AG04449 (cell line): ENCODE results near the gene CDC42BPA.

Experiments
- CTCF ChIA-PET: fragments of 350-600 bp; formaldehyde crosslinking; extraction: SDS; loops from one replicate; lab custom pipeline; 2021; ENCODE audit warnings: antibody characterized with exemption; lab: Yijun Ruan, JAX
- POLR2A ChIA-PET: fragments of 400-600, 350-600 bp; formaldehyde crosslinking; extraction: SDS; loops from one replicate; lab custom pipeline; 2020; ENCODE audit warnings: antibody characterized with exemption, inconsistent platforms; lab: Yijun Ruan, JAX
- DNase-seq: peaks from one replicate; pipeline ENCODE4 v3.0.0-alpha.2; 2010; ENCODE audit warnings: low read depth, low spot score
- H3K4me3 ChIP-seq: 2 replicates; pipeline ENCODE4 v1.5.1; 2011; ENCODE audit warnings: low read depth, mild to moderate bottlenecking, control low read depth, low read length
- CTCF ChIP-seq: IDR thresholded peaks from one replicate; pipeline ENCODE4 v1.5.1; 2011; ENCODE audit warnings: mild to moderate bottlenecking, moderate library complexity, low read length, control low read depth, inconsistent platforms; ENCODE audit not compliant: insufficient read depth; ENCODE audit errors: missing control alignments

The CDC42BPA gene

GRCh38 chr1:226983247-226983991, 334.9 kb downstream of the CDC42BPA start:
- ChIA-PET POLR2A (interaction anchor here (1.3 kb wide), 1 partner anchor 13 kb away, joined by 4 read pairs; no protein-coding TSS in a partner anchor), CTCF (interaction anchor here (1.0 kb wide), 1 partner anchor 10 kb away, joined by 4 read pairs; no protein-coding TSS in a partner anchor)
- no peak for DNase-seq

GRCh38 chr1:226982451-226983177, 335.7 kb downstream of the CDC42BPA start:
- TF ChIP-seq CTCF = no peak
- DNase-seq = no peak
- H3K4me3 ChIP-seq = no peak overlapping the region
- POLR2A ChIA-PET = interaction anchor here (1.3 kb wide), 1 partner anchor 13 kb away, joined by 4 read pairs; no protein-coding TSS in a partner anchor
- CTCF ChIA-PET = no interaction called here

More at GRCh38 chr1:226983247-226983991, 334.9 kb downstream of the CDC42BPA start:
- no peak for TF ChIP-seq CTCF
- no peak overlapping the region for H3K4me3 ChIP-seq

- no peak for DNase-seq
- ChIA-PET CTCF (no interaction called here), POLR2A (no interaction called here)
- no peak overlapping the region for H3K4me3 ChIP-seq
- TF ChIP-seq CTCF = no peak
Measured at GRCh38 chr1:226981838-226982237, 336.5 kb downstream of the CDC42BPA start.

GRCh38 chr1:226981386-226981817, 336.9 kb downstream of the CDC42BPA start:
- H3K4me3 ChIP-seq = no peak overlapping the region
- CTCF ChIA-PET = no interaction called here
- no peak for TF ChIP-seq CTCF

GRCh38 chr1:226980565-226981385, 337.5 kb downstream of the CDC42BPA start:
- DNase-seq = no peak
- H3K4me3 ChIP-seq = no peak overlapping the region
- ChIA-PET CTCF (no interaction called here), POLR2A (no interaction called here)
- no peak for TF ChIP-seq CTCF

More at GRCh38 chr1:226981386-226981817, 336.9 kb downstream of the CDC42BPA start:
- POLR2A ChIA-PET = no interaction called here
- no peak for DNase-seq
